WTC11 (cell line): Measurements from ENCODE around the gene ABCC6. TPM values are rescaled to one million over a fixed set of nuclear protein-coding genes. Genes with fewer than 3 reads are reported as not detected.

Experiments
- ATAC-seq: fragments of 200-7000 bp; cut with Tn5 transposase; 2 replicates; pipeline ENCODE4 v1.10.0; 2021; ENCODE audit warnings: mild to moderate bottlenecking, moderate library complexity
- CTCF ChIA-PET: fragments of 300-600 bp; sonication (Branson Sonifier 250); formaldehyde crosslinking; loops from one replicate; lab custom pipeline; 2021; ENCODE audit warnings: antibody characterized with exemption; lab: Charles Lee
- POLR2A ChIA-PET: fragments of 350-600 bp; sonication (Branson Sonifier 250); formaldehyde crosslinking; loops from one replicate; lab custom pipeline; 2021; ENCODE audit warnings: antibody characterized with exemption; lab: Charles Lee
- DNase-seq: peaks from one replicate; pipeline ENCODE4 v3.0.0; 2021; ENCODE audit warnings: low spot score
- H3K27ac Mint-ChIP-seq: 2 replicates; pipeline ENCODE4 v1.8.0; 2021; ENCODE audit warnings: mixed read lengths
- H3K27me3 Mint-ChIP-seq: 2 replicates; pipeline ENCODE4 v1.8.0; 2021; ENCODE audit warnings: low read depth, mild to moderate bottlenecking, moderate library complexity, mixed read lengths
- H3K36me3 Mint-ChIP-seq: 2 replicates; pipeline ENCODE4 v1.8.0; 2021; ENCODE audit warnings: mixed read lengths
- H3K4me1 Mint-ChIP-seq: 2 replicates; pipeline ENCODE4 v1.8.0; 2022; ENCODE audit warnings: mixed read lengths
- H3K4me3 Mint-ChIP-seq: 2 replicates; pipeline ENCODE4 v1.8.0; 2021; ENCODE audit warnings: mild to moderate bottlenecking, moderate library complexity, mixed read lengths
- H3K9me3 Mint-ChIP-seq: 2 replicates; pipeline ENCODE4 v1.8.0; 2021; ENCODE audit warnings: mixed read lengths
- ATF2 ChIP-seq: sonication (generic); formaldehyde crosslinking; IDR thresholded peaks from 2 replicates; pipeline ENCODE4 v1.8.1; 2022; ENCODE audit warnings: low read depth, missing genetic modification reagents, borderline replicate concordance
- CBFB ChIP-seq: sonication (generic); formaldehyde crosslinking; IDR thresholded peaks from 2 replicates; pipeline ENCODE4 v1.8.1; 2022; ENCODE audit warnings: mild to moderate bottlenecking, low read depth, missing genetic modification reagents
- CREB1 ChIP-seq: sonication (generic); formaldehyde crosslinking; IDR thresholded peaks from 2 replicates; pipeline ENCODE4 v1.8.0; 2023; ENCODE audit warnings: mild to moderate bottlenecking, missing genetic modification reagents
- CTCF ChIP-seq: fragments of 200-600 bp; IDR thresholded peaks from 2 replicates; pipeline ENCODE4 v1.8.0; 2022; ENCODE audit warnings: antibody characterized with exemption
- E2F4 ChIP-seq: sonication (generic); formaldehyde crosslinking; IDR thresholded peaks from 2 replicates; pipeline ENCODE4 v1.8.1; 2022; ENCODE audit warnings: low read depth, mild to moderate bottlenecking, moderate library complexity, missing genetic modification reagents, borderline replicate concordance
- ELF4 ChIP-seq: sonication (generic); formaldehyde crosslinking; IDR thresholded peaks from 2 replicates; pipeline ENCODE4 v1.8.1; 2022; ENCODE audit warnings: low read depth, mild to moderate bottlenecking, moderate library complexity, missing genetic modification reagents
- EMX1 ChIP-seq: fragments of 250-450 bp; sonication (Bioruptor Pico); IDR thresholded peaks from 2 replicates; pipeline ENCODE4 v1.8.0; 2021; ENCODE audit warnings: mild to moderate bottlenecking
- GABPB1 ChIP-seq: sonication (generic); formaldehyde crosslinking; IDR thresholded peaks from 2 replicates; pipeline ENCODE4 v1.8.1; 2023; ENCODE audit warnings: mild to moderate bottlenecking, missing genetic modification reagents
- JAZF1 ChIP-seq: fragments of 250-450 bp; sonication (Bioruptor Pico); IDR thresholded peaks from 2 replicates; pipeline ENCODE4 v1.9.0; 2021; ENCODE audit warnings: moderate library complexity, mild to moderate bottlenecking, inconsistent platforms
- MLX ChIP-seq: sonication (generic); formaldehyde crosslinking; IDR thresholded peaks from 2 replicates; pipeline ENCODE4 v1.8.1; 2023; ENCODE audit warnings: mild to moderate bottlenecking, missing genetic modification reagents, moderate library complexity
- NR3C1 ChIP-seq: sonication (generic); formaldehyde crosslinking; conservative IDR thresholded peaks from 2 replicates; pipeline ENCODE4 v1.8.1; 2023; ENCODE audit warnings: low read depth, mild to moderate bottlenecking, missing genetic modification reagents
- OVOL2 ChIP-seq: fragments of 250-450 bp; sonication (Bioruptor Pico); IDR thresholded peaks from 2 replicates; pipeline ENCODE4 v1.9.0; 2021; ENCODE audit warnings: mild to moderate bottlenecking, borderline replicate concordance
- PRRX2 ChIP-seq: fragments of 250-450 bp; sonication (Bioruptor Pico); IDR thresholded peaks from 2 replicates; pipeline ENCODE4 v1.8.0; 2021; ENCODE audit warnings: mild to moderate bottlenecking
- SP1 ChIP-seq: sonication (generic); formaldehyde crosslinking; conservative IDR thresholded peaks from 2 replicates; pipeline ENCODE4 v1.8.1; 2022; ENCODE audit warnings: missing genetic modification reagents
- ZNF219 ChIP-seq: sonication (generic); formaldehyde crosslinking; IDR thresholded peaks from 2 replicates; pipeline ENCODE4 v1.8.0; 2023; ENCODE audit warnings: missing genetic modification reagents, mild to moderate bottlenecking, borderline replicate concordance
- ZNF232 ChIP-seq: sonication (generic); formaldehyde crosslinking; IDR thresholded peaks from 2 replicates; pipeline ENCODE4 v1.8.0; 2022; ENCODE audit warnings: mild to moderate bottlenecking, missing genetic modification reagents
- total RNA-seq: library from RNA; stranded (reverse); gene quantifications from 3 replicates; pipeline ENCODE4 v1.2.3, GENCODE V29; 2021
- TF ChIP-seq, protein P1 (sequence below): fragments of 250-450 bp; sonication (Bioruptor Pico); IDR thresholded peaks from 2 replicates; pipeline ENCODE4 v1.9.0; 2021; ENCODE audit warnings: mild to moderate bottlenecking
- TF ChIP-seq, protein P2 (sequence below): fragments of 250-450 bp; sonication (Bioruptor Pico); IDR thresholded peaks from 2 replicates; pipeline ENCODE4 v1.9.0; 2021; ENCODE audit warnings: mild to moderate bottlenecking, borderline replicate concordance
- TF ChIP-seq, protein P3 (sequence below): sonication (generic); formaldehyde crosslinking; IDR thresholded peaks from 2 replicates; pipeline ENCODE4 v1.8.1; 2022; ENCODE audit warnings: missing genetic modification reagents, borderline replicate concordance

ABCC6 gene
- total RNA-seq, 1 experiment from 2014 or later: 1.3 TPM

GRCh38 chr16:16167927-16168326 lies 55.4 kb downstream of the ABCC6 start (continued):
- TF ChIP-seq ATF2 (CRISPR knock-in tag): no peak
- no peak for TF ChIP-seq NR3C1 (CRISPR knock-in tag)
- TF ChIP-seq EMX1: no peak
- TF ChIP-seq, protein P1, sequence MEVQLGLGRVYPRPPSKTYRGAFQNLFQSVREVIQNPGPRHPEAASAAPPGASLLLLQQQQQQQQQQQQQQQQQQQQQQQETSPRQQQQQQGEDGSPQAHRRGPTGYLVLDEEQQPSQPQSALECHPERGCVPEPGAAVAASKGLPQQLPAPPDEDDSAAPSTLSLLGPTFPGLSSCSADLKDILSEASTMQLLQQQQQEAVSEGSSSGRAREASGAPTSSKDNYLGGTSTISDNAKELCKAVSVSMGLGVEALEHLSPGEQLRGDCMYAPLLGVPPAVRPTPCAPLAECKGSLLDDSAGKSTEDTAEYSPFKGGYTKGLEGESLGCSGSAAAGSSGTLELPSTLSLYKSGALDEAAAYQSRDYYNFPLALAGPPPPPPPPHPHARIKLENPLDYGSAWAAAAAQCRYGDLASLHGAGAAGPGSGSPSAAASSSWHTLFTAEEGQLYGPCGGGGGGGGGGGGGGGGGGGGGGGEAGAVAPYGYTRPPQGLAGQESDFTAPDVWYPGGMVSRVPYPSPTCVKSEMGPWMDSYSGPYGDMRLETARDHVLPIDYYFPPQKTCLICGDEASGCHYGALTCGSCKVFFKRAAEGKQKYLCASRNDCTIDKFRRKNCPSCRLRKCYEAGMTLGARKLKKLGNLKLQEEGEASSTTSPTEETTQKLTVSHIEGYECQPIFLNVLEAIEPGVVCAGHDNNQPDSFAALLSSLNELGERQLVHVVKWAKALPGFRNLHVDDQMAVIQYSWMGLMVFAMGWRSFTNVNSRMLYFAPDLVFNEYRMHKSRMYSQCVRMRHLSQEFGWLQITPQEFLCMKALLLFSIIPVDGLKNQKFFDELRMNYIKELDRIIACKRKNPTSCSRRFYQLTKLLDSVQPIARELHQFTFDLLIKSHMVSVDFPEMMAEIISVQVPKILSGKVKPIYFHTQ: no peak
- TF ChIP-seq JAZF1 (CRISPR knock-in tag): no peak
- TF ChIP-seq E2F4: no peak
- TF ChIP-seq GABPB1 (CRISPR knock-in tag): no peak
- TF ChIP-seq ZNF232 (CRISPR knock-in tag): no peak
- TF ChIP-seq OVOL2 (CRISPR knock-in tag): no peak

GRCh38 chr16:16166949-16167348 lies 56.3 kb downstream of the ABCC6 start:
- DNase-seq (no peak), ATAC-seq (peak; percentile 58)
- ChIA-PET CTCF (interaction anchor here (1.2 kb wide), 1 partner anchor 20 kb away, joined by 4 read pairs; no protein-coding TSS in a partner anchor), POLR2A (no interaction called here)
- Mint-ChIP-seq H3K27ac (no peak overlapping the region), H3K27me3 (no peaks in the 10 kb centered on the region; the same call in 1 of the 2 replicates), H3K9me3 (peaks cover 13% of the 10 kb centered on the region), H3K4me3 (no peak overlapping the region), H3K36me3 (no peaks in the 10 kb centered on the region), H3K4me1 (no peaks in the 10 kb centered on the region)
- TF ChIP-seq, protein P1: no peak
- TF ChIP-seq, protein P2, sequence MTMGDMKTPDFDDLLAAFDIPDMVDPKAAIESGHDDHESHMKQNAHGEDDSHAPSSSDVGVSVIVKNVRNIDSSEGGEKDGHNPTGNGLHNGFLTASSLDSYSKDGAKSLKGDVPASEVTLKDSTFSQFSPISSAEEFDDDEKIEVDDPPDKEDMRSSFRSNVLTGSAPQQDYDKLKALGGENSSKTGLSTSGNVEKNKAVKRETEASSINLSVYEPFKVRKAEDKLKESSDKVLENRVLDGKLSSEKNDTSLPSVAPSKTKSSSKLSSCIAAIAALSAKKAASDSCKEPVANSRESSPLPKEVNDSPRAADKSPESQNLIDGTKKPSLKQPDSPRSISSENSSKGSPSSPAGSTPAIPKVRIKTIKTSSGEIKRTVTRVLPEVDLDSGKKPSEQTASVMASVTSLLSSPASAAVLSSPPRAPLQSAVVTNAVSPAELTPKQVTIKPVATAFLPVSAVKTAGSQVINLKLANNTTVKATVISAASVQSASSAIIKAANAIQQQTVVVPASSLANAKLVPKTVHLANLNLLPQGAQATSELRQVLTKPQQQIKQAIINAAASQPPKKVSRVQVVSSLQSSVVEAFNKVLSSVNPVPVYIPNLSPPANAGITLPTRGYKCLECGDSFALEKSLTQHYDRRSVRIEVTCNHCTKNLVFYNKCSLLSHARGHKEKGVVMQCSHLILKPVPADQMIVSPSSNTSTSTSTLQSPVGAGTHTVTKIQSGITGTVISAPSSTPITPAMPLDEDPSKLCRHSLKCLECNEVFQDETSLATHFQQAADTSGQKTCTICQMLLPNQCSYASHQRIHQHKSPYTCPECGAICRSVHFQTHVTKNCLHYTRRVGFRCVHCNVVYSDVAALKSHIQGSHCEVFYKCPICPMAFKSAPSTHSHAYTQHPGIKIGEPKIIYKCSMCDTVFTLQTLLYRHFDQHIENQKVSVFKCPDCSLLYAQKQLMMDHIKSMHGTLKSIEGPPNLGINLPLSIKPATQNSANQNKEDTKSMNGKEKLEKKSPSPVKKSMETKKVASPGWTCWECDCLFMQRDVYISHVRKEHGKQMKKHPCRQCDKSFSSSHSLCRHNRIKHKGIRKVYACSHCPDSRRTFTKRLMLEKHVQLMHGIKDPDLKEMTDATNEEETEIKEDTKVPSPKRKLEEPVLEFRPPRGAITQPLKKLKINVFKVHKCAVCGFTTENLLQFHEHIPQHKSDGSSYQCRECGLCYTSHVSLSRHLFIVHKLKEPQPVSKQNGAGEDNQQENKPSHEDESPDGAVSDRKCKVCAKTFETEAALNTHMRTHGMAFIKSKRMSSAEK: no peak
- no peak for TF ChIP-seq MLX (CRISPR knock-in tag)
- no peak for TF ChIP-seq CBFB
- TF ChIP-seq SP1 (CRISPR knock-in tag): no peak
- TF ChIP-seq ELF4 (CRISPR knock-in tag): no peak
- no peak for TF ChIP-seq ZNF219 (CRISPR knock-in tag)
- no peak for TF ChIP-seq CTCF
- no peak for TF ChIP-seq CREB1
- TF ChIP-seq, protein P3, sequence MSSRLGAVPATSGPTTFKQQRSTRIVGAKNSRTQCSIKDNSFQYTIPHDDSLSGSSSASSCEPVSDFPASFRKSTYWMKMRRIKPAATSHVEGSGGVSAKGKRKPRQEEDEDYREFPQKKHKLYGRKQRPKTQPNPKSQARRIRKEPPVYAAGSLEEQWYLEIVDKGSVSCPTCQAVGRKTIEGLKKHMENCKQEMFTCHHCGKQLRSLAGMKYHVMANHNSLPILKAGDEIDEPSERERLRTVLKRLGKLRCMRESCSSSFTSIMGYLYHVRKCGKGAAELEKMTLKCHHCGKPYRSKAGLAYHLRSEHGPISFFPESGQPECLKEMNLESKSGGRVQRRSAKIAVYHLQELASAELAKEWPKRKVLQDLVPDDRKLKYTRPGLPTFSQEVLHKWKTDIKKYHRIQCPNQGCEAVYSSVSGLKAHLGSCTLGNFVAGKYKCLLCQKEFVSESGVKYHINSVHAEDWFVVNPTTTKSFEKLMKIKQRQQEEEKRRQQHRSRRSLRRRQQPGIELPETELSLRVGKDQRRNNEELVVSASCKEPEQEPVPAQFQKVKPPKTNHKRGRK (CRISPR knock-in tag): no peak
- no peak for TF ChIP-seq PRRX2
